H54 (cell line): Measurements from ENCODE around the gene BTLA.
"Not testable (repeated sequence)": the region's sequence is repeated elsewhere in the genome, so short reads cannot be mapped to it uniquely, and the experiment has no call there.

ENCODE experiments used
- DNase-seq: peaks from one replicate; pipeline ENCODE4 v3.0.0; 2011; ENCODE audit warnings: low spot score, mixed read lengths; ENCODE audit not compliant: insufficient read length
- FAIRE-seq: peaks from 3 replicates; lab custom pipeline; 2011; peaks lifted over from hg19 to GRCh38; lab: Jason Lieb, UNC
- POLR2A ChIP-seq: IDR thresholded peaks from 2 replicates; pipeline ENCODE4 v1.6.1; 2011; ENCODE audit warnings: low read depth, mild to moderate bottlenecking, low read length

Gene BTLA

DNA sequence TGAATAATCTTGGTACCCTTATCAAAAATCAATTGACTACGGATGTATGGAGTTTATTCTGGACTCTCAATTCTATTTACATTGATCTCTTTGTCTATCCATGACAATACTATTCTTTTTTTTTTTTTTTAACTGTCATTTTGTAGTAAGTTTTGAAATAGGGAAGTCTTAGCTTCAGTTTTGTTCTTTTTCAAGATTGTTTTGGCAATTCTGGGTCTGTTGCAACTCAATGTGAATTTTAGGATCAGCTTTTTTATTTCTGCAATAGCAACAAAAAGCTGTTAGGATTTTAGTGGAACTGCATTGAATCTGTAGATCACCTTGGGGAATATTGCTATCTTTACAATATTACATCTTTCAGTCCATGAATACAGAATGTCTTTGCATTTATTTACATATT, 21.4 kb downstream of the BTLA start:
- no peak for FAIRE-seq
- TF ChIP-seq POLR2A, result no peak
- DNase-seq, result no peak

DNA sequence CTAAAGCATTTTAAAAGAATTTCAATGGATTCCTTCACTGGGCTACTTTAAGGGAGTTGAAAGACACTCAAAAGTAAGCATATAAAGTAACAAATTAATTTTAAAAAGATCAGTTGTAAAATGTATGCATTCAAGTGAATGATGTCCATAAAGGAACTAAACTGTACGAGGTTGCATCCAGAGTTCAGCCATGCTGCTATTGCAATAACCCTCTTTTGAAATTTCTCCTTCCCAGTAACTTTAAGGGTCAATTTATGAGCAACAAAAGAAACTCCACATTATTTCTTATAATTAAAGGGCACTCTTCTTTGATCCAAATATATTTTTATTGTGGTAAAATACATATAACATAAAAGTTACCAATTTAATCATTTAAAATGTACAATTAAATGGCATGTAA, 22.9 kb downstream of the BTLA start:
- FAIRE-seq (no peak), DNase-seq (no peak)
- TF ChIP-seq POLR2A, result no peak

- FAIRE-seq (no peak), DNase-seq (no peak)
- no peak for TF ChIP-seq POLR2A
These were observed 24.5 kb downstream of the BTLA start for GRCh38 chr3:112474796-112475195.

DNA sequence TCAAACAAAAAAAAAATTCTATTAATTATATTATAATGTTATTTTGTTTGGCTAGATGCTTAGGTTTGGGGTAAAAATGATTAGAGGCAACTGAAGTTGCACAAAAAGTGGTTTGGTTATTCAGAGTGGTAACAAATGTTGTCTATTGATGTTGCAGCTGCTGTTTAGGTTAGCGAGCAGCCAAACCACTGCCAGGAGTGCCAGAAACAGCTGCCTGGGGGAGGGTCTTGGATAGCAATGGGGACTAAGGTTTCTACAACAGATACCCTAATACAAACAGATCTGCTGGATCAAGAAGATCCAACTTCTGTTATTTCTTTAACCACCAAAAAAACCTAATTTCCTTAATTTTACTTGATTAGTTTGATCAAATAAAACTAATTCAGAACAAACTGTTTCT, 26.6 kb downstream of the BTLA start:
- FAIRE-seq (no peak), DNase-seq (no peak)
- TF ChIP-seq POLR2A, result no peak

GRCh38 chr3:112471596-112472325, 27.5 kb downstream of the BTLA start:
- no peak for DNase-seq
- no peak for TF ChIP-seq POLR2A
- FAIRE-seq, result no peak

GRCh38 chr3:112470788-112471187, 28.5 kb downstream of the BTLA start:
- no peak for FAIRE-seq

DNA sequence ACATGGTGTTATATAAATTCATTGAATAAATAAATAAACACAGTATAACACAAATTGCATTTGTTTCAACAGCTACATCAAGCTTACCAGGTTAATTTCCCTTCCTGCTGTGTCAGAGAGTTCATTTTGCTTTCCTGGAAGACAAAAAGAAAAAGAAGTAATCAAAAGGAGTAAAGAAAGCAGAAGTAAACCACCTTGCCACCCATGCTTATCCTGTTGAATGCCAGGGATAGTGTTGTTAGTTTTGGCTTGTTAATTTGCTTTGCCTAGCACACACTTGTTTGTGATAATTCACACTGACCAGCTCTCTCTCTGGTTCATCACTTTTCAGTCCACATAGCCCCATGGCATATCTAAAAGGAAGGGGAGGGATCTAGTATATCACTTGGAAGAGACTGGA, 29.6 kb downstream of the BTLA start:
- TF ChIP-seq POLR2A, result no peak
- DNase-seq (no peak), FAIRE-seq (no peak)

More at GRCh38 chr3:112470788-112471187, 28.5 kb downstream of the BTLA start:
- no peak for DNase-seq
- no peak for TF ChIP-seq POLR2A

DNA sequence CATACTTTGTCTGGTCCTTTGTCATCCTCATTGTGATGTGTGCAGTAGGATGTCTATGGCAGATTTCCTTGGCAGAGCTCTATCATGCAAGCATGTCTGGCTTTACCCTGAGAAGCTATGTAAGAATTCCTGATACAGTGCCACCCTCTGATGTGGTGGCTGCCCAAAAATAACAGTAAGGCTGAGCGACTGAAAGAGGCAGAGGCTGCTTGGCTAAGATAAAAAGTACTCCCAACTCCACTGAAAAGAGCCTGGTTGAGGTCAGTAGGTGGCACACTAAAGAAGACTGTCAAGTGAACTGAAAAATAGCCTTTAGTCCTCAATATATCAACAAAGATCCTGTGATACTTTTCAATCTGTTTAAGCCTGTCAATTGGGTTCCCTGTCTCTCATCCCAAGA, 31.7 kb downstream of the BTLA start:
- no peak for DNase-seq
- no peak for TF ChIP-seq POLR2A
- no peak for FAIRE-seq

- FAIRE-seq (no peak), DNase-seq (no peak)
- TF ChIP-seq POLR2A, result no peak
These were observed 33.3 kb downstream of the BTLA start for GRCh38 chr3:112466020-112466419.

GRCh38 chr3:112464264-112464663, 35.0 kb downstream of the BTLA start:
- no peak for FAIRE-seq
- no peak for TF ChIP-seq POLR2A
- DNase-seq, result no peak

GRCh38 chr3:112463250-112463649, 36.0 kb downstream of the BTLA start:
- no peak for TF ChIP-seq POLR2A
- FAIRE-seq (no peak), DNase-seq (no peak)

DNA sequence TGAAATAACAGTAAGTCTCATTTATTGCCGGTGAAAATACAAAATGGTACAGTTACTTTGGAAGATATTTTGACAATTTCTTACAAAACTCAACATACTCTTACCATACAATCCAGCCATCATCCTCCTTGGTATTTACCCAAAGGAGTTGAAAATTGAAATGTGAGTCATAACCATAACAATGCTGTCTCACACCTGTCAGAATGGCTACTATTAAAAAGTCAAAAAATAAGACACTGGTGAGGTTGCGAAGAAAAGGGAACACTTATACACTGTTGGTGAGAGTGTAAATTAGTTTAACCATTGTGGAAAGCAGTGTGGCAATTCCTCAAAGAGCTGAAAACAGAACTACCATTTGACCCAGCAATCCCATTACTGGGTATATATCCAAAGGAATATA, 37.5 kb downstream of the BTLA start:
- DNase-seq, FAIRE-seq: not testable (repeated sequence)

- DNase-seq, result no peak
- no peak for FAIRE-seq
- TF ChIP-seq POLR2A, result no peak
These were observed 38.6 kb downstream of the BTLA start for GRCh38 chr3:112460519-112461195.

GRCh38 chr3:112459750-112460149, 39.5 kb downstream of the BTLA start:
- no peak for TF ChIP-seq POLR2A
- FAIRE-seq (no peak), DNase-seq (no peak)

- no peak for TF ChIP-seq POLR2A
- no peak for FAIRE-seq
- DNase-seq, result no peak
These were observed 43.1 kb downstream of the BTLA start for GRCh38 chr3:112456147-112456546.
